Caco-2 (cell line): ENCODE results near the gene C3orf18. TPM values are rescaled to one million over a fixed set of nuclear protein-coding genes. Genes with fewer than 3 reads are reported as not detected.

Source experiments
- Bru-seq: library from RNA; stranded (reverse); fragments of 400-500 nt; gene quantifications from one replicate; lab custom pipeline; 2021; lab: Mats Ljungman, UMichigan
- BruChase-seq, 2 experiments: library from RNA; stranded (reverse); fragments of 400-500 nt; gene quantifications; one replicate each; lab custom pipeline; 2021; lab: Mats Ljungman, UMichigan
- BruUV-seq: library from RNA; stranded (reverse); fragments of 400-500 nt; replicated peaks from 2 replicates; lab custom pipeline; 2021; lab: Mats Ljungman, UMichigan
- CTCF ChIA-PET: fragments of 300-600 bp; sonication (Branson Sonifier 250); formaldehyde crosslinking; loops from one replicate; lab custom pipeline; 2022; ENCODE audit warnings: antibody characterized with exemption; lab: Charles Lee
- POLR2A ChIA-PET: fragments of 300-600 bp; sonication (Branson Sonifier 250); formaldehyde crosslinking; loops from one replicate; lab custom pipeline; 2022; ENCODE audit warnings: antibody characterized with exemption; lab: Charles Lee
- DNase-seq, 2 experiments: peaks; one replicate each; pipeline versions ENCODE4 v3.0.0 to v3.0.0-alpha.2; 2020 to 2022
- H3K27me3 ChIP-seq: replicated peaks from 2 replicates; pipeline ENCODE4 v1.6.0; 2011; ENCODE audit warnings: low read length; ENCODE audit not compliant: control insufficient read depth, insufficient read depth
- H3K36me3 ChIP-seq: 2 replicates; pipeline ENCODE4 v1.5.1; 2011; ENCODE audit warnings: low read length; ENCODE audit not compliant: control insufficient read depth, insufficient read depth
- H3K4me1 ChIP-seq: fragments of 250-450 bp; sonication (Bioruptor Pico); 2 replicates; pipeline ENCODE4 v1.5.1; 2020; ENCODE audit warnings: mild to moderate bottlenecking
- H3K4me3 ChIP-seq: 2 replicates; pipeline ENCODE4 v1.5.1; 2011; ENCODE audit warnings: low read depth, mild to moderate bottlenecking, control low read depth, low read length
- H3K9me3 ChIP-seq: fragments of 250-450 bp; sonication (Bioruptor Pico); 2 replicates; pipeline ENCODE4 v1.5.1; 2020; ENCODE audit warnings: mild to moderate bottlenecking, moderate library complexity
- H3K27ac Mint-ChIP-seq: one replicate; pipeline ENCODE4 v1.8.0; 2022; ENCODE audit warnings: mixed read lengths; ENCODE audit not compliant: unreplicated experiment
- H3K27me3 Mint-ChIP-seq: one replicate; pipeline ENCODE4 v1.8.0; 2022; ENCODE audit warnings: mixed read lengths; ENCODE audit not compliant: insufficient read depth, unreplicated experiment
- H3K36me3 Mint-ChIP-seq: one replicate; pipeline ENCODE4 v1.8.0; 2022; ENCODE audit warnings: mild to moderate bottlenecking, mixed read lengths; ENCODE audit not compliant: insufficient read depth, unreplicated experiment
- H3K4me1 Mint-ChIP-seq: one replicate; pipeline ENCODE4 v1.8.0; 2022; ENCODE audit warnings: low read depth, mixed read lengths; ENCODE audit not compliant: unreplicated experiment
- H3K4me3 Mint-ChIP-seq: one replicate; pipeline ENCODE4 v1.8.0; 2022; ENCODE audit warnings: mild to moderate bottlenecking, moderate library complexity, mixed read lengths; ENCODE audit not compliant: unreplicated experiment
- H3K9me3 Mint-ChIP-seq: one replicate; pipeline ENCODE4 v1.8.0; 2022; ENCODE audit warnings: mixed read lengths; ENCODE audit not compliant: unreplicated experiment
- CTCF ChIP-seq, 2 experiments: fragments of 200-600 bp in 1 of 2; IDR thresholded peaks; 1 replicate in 1 of 2; 2 replicates in 1 of 2; pipeline versions ENCODE4 v1.5.1 to v1.8.0; 2011 to 2022; ENCODE audit warnings: antibody characterized with exemption in 1 of 2, control low read depth in 1 of 2, inconsistent platforms in 1 of 2, low read depth in 1 of 2, low read length in 1 of 2, mild to moderate bottlenecking in 1 of 2, moderate library complexity in 1 of 2; ENCODE audit not compliant: insufficient read depth in 1 of 2, severe bottlenecking in 1 of 2, unreplicated experiment in 1 of 2
- intact Hi-C: fragments of 100-400 bp; cut with micrococcal nuclease; formaldehyde crosslinking; loops from one replicate; pipeline ENCODE4 v1.10.0; 2022; ENCODE audit not compliant: unreplicated experiment
- long read RNA-seq: library from polyadenylated mRNA; stranded (forward); transcript quantifications from one replicate; pipeline ENCODE4 v2.0.0, GENCODE V29; 2022
- total RNA-seq: library from RNA; stranded (reverse); gene quantifications from 2 replicates; pipeline ENCODE4 v1.2.3, GENCODE V29; 2022

Gene C3orf18
- total RNA-seq (1.6 and 2.1 TPM in 2 replicates), Bru-seq, nascent RNA (percentile 31 among the genes with signal in this experiment), BruChase-seq, experiment 1, labeled RNA remaining after a 2-hour chase (percentile 21 among the genes with signal in this experiment), BruChase-seq, experiment 2, labeled RNA remaining after a 6-hour chase (percentile 27 among the genes with signal in this experiment)
- long read RNA-seq, partial matches to known transcripts, result 0 of 4 reads
- long read RNA-seq, other reads (novel, unspliced or antisense), result 1 of 4 reads

- peaks cover 17% of the 10 kb centered on the region for H3K36me3 Mint-ChIP-seq
- H3K9me3 Mint-ChIP-seq, result no peaks in the 10 kb centered on the region
- H3K4me3 Mint-ChIP-seq, result peak within 1 kb of the TSS; percentile 94
- ChIA-PET CTCF (interaction anchor here (0.6 to 1.2 kb wide), 3 partner anchors 16 to 1360 kb away, joined by 3 to 4 read pairs (median 4); no protein-coding TSS in a partner anchor), POLR2A (interaction anchor here (0.7 kb wide), 1 partner anchor 230 kb away, joined by 3 read pairs; no protein-coding TSS in a partner anchor)
- H3K4me1 ChIP-seq, result 0 out of 2 replicates have a peak, but pooled peaks cover 5% of the 10 kb centered on the region
- no peaks in the 10 kb centered on the region for H3K36me3 ChIP-seq
- intact Hi-C loops, result no loop called here
- no peaks in the 10 kb centered on the region for H3K27me3 ChIP-seq
- peak; percentile 84 to 87 for DNase-seq
- no peak for TF ChIP-seq CTCF (IDR thresholded peaks at IDR 0.05; ENCODE audit: insufficient read depth in 1 of 2, low read depth in 1 of 2, low read length in 1 of 2, severe bottlenecking in 1 of 2, unreplicated experiment in 1 of 2)
- no TSS peak for BruUV-seq
- no peaks in the 10 kb centered on the region for H3K4me1 Mint-ChIP-seq
- H3K9me3 ChIP-seq, result no peaks in the 10 kb centered on the region
- H3K27me3 Mint-ChIP-seq, result peaks cover 3% of the 10 kb centered on the region
- H3K4me3 ChIP-seq, result peak within 1 kb of the TSS; percentile 92
- H3K27ac Mint-ChIP-seq, result peak within 1 kb of the TSS; percentile 81
Measured at GRCh38 chr3:50567386-50568167, at the start of gene C3orf18. C3orf18 (minus strand) TSS chr3:50567747; CDS start chr3:50565699, 2,048 bp downstream.

GRCh38 chr3:50616770-50617095 is 49.2 kb upstream of the C3orf18 start:
- BruUV-seq, result no TSS peak
- no peaks in the 10 kb centered on the region for H3K9me3 Mint-ChIP-seq
- peak overlapping the region; percentile 79 for H3K4me3 Mint-ChIP-seq
- Histone ChIP-seq H3K9me3 (no peaks in the 10 kb centered on the region), H3K4me3 (peak overlapping the region; percentile 37), H3K4me1 (peaks cover 4% of the 10 kb centered on the region), H3K27me3 (no peaks in the 10 kb centered on the region), H3K36me3 (no peaks in the 10 kb centered on the region)
- H3K27me3 Mint-ChIP-seq, result peaks cover 4% of the 10 kb centered on the region
- ChIA-PET CTCF (interaction anchor here (0.6 to 2.2 kb wide), 12 partner anchors 8 to 1357 kb away, joined by 3 to 91 read pairs (median 7); partner anchors contain the start of genes ABHD14B and MANF), POLR2A (interaction anchor here (0.6 to 1.6 kb wide), 4 partner anchors 36 to 779 kb away, joined by 3 to 5 read pairs (median 4); no protein-coding TSS in a partner anchor)
- intact Hi-C loops, result loop anchor here (1.0 to 2.0 kb wide), 4 partner anchors 36 to 756 kb away; no protein-coding TSS in a partner anchor
- peak overlapping the region; percentile 85 for H3K27ac Mint-ChIP-seq
- DNase-seq, result peak; percentile 91 to 92
- no peak for TF ChIP-seq CTCF (IDR thresholded peaks at IDR 0.05; ENCODE audit: insufficient read depth in 1 of 2, low read depth in 1 of 2, low read length in 1 of 2, severe bottlenecking in 1 of 2, unreplicated experiment in 1 of 2)
- peaks cover 14% of the 10 kb centered on the region for H3K4me1 Mint-ChIP-seq
- peaks cover 21% of the 10 kb centered on the region for H3K36me3 Mint-ChIP-seq
